ENCODE data around the gene FGR. TPM values are rescaled to one million over a fixed set of nuclear protein-coding genes. Genes with fewer than 3 reads are reported as not detected.

FGR gene
- total RNA-seq, 1 donor from 2014 or later = not detected

DNA sequence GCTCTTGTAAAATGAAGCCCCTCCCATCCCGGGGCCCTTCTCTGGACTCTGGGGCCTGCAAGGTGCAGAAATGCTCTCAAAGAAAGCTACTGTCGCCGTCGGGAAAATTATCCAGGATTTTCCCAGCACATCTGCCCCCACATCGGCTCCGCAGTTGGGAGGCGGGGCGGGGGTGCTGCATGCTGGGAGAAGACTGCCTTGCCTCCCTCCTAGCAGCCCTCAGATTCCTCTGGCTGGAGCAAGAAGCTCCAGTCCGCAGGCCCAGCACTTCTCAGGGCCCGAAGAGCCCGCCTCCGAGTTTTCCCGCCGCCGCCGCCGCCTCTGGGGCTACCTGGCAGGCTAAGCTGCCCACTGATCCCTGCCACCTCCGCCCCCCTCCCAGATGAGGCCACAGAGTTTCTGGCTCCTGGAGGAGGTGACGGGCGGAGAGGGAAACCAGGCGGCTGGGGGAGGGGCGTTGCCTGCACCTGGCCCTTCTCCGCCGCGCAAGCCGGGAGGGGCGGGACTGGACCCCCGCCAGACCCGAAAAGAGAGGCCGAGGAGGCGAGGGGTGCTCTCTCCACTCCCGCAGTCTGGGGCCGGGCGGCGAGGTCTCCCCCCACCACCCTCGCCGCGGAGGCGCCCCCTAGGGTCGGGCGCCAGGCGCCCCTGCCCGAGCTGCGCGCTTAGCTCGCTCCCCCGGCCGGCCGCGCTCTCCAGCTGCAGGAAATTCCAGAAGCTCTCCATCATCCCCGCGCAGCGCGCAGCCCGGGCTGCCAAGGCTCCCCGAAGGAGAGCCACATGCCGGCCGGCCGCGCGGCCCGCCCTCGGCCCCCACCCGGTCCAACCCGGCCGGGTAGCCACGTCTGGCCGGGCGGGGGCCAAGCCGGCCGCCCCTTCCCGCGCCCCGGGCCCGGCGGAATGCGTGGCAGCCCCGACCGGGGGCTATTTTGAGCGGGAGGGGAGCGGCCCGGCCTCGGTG is 59.8 kb downstream of the FGR start:
- Mint-ChIP-seq H3K4me1 (ENCODE audit: low read depth) (peaks cover 79% of the 10 kb centered on the region), H3K4me3 (ENCODE audit: unreplicated experiment) (no peak overlapping the region)
- TF ChIP-seq, protein P1, sequence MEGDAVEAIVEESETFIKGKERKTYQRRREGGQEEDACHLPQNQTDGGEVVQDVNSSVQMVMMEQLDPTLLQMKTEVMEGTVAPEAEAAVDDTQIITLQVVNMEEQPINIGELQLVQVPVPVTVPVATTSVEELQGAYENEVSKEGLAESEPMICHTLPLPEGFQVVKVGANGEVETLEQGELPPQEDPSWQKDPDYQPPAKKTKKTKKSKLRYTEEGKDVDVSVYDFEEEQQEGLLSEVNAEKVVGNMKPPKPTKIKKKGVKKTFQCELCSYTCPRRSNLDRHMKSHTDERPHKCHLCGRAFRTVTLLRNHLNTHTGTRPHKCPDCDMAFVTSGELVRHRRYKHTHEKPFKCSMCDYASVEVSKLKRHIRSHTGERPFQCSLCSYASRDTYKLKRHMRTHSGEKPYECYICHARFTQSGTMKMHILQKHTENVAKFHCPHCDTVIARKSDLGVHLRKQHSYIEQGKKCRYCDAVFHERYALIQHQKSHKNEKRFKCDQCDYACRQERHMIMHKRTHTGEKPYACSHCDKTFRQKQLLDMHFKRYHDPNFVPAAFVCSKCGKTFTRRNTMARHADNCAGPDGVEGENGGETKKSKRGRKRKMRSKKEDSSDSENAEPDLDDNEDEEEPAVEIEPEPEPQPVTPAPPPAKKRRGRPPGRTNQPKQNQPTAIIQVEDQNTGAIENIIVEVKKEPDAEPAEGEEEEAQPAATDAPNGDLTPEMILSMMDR (IDR thresholded peaks at IDR 0.05) = peak; percentile 75

GRCh38 chr1:27574001-27574781 is 60.8 kb downstream of the FGR start:
- Mint-ChIP-seq H3K4me1 (ENCODE audit: low read depth) (peaks cover 80% of the 10 kb centered on the region), H3K27me3 (ENCODE audit: low read depth) (no peaks in the 10 kb centered on the region), H3K36me3 (ENCODE audit: low read depth) (no peaks in the 10 kb centered on the region), H3K4me3 (ENCODE audit: unreplicated experiment) (peak overlapping the region; percentile 39), H3K9me3 (ENCODE audit: low read depth) (no peaks in the 10 kb centered on the region), H3K27ac (ENCODE audit: unreplicated experiment) (peak overlapping the region; percentile 94)
- TF ChIP-seq, protein P1 (IDR thresholded peaks at IDR 0.05) = no peak
- DNase-seq (ENCODE audit: low spot score) = no peak

More for the DNA sequence above, 59.8 kb downstream of the FGR start:
- H3K9me3 Mint-ChIP-seq (ENCODE audit: low read depth) = no peaks in the 10 kb centered on the region
- no peaks in the 10 kb centered on the region for H3K27me3 Mint-ChIP-seq (ENCODE audit: low read depth)
- peak overlapping the region; percentile 94 for H3K27ac Mint-ChIP-seq (ENCODE audit: unreplicated experiment)
- no peak for DNase-seq (ENCODE audit: low spot score)
- no peaks in the 10 kb centered on the region for H3K36me3 Mint-ChIP-seq (ENCODE audit: low read depth)

DNA sequence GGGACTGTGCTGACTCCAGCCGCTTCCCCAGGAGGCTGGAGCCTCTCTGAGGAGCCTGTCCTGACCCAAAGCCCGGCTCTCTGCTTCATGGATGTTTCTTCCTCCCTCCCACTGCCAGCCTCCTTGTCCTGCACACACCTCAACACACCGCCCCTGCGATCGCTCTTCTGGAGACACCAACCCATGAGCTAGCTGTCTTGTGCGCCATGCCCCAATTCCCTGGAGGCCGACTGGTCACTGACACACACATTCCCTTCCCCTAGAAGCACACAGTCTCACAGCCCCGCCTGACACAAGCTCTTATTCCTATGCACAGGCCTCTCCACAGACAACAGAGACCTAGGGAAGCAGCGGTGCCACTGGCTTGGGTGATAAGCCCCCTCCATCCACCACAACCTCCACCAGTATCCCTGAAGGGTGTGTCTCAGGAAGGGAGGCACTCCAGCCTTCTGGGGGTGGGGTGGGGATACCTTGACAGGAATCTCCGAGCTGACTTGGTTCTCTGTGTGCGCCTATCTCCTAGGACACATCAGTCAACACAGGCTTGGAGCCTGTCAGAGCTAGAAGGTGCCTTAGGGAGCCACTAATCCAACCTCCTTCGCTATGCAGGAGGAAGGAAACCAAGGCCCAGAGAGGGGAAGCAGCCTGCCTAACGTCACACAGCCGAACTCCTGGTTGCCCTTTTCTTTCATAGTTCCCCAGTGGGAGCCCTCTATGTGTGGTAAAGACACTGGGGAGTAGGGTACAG is 62.1 kb downstream of the FGR start:
- Mint-ChIP-seq H3K27ac (ENCODE audit: unreplicated experiment) (peak overlapping the region; percentile 94), H3K4me3 (ENCODE audit: unreplicated experiment) (peak overlapping the region; percentile 51), H3K36me3 (ENCODE audit: low read depth) (no peaks in the 10 kb centered on the region), H3K27me3 (ENCODE audit: low read depth) (no peaks in the 10 kb centered on the region), H3K4me1 (ENCODE audit: low read depth) (peaks cover 87% of the 10 kb centered on the region), H3K9me3 (ENCODE audit: low read depth) (no peaks in the 10 kb centered on the region)
- DNase-seq (ENCODE audit: low spot score) = no peak
- TF ChIP-seq, protein P1 (IDR thresholded peaks at IDR 0.05) = no peak

- Mint-ChIP-seq H3K4me1 (ENCODE audit: low read depth) (peaks cover 87% of the 10 kb centered on the region), H3K27ac (ENCODE audit: unreplicated experiment) (peak overlapping the region; percentile 94), H3K4me3 (ENCODE audit: unreplicated experiment) (peak overlapping the region; percentile 51), H3K9me3 (ENCODE audit: low read depth) (no peaks in the 10 kb centered on the region), H3K36me3 (ENCODE audit: low read depth) (no peaks in the 10 kb centered on the region), H3K27me3 (ENCODE audit: low read depth) (no peaks in the 10 kb centered on the region)
- TF ChIP-seq, protein P1 (IDR thresholded peaks at IDR 0.05) = no peak
- no peak for DNase-seq (ENCODE audit: low spot score)
These were observed 62.8 kb downstream of the FGR start for GRCh38 chr1:27572019-27572678.

All from chondrocyte (in vitro differentiated cells).